ENCODE results near the gene CD33.
"Not testable (repeated sequence)": the region's sequence is repeated elsewhere in the genome, so short reads cannot be mapped to it uniquely, and the experiment has no call there.

CD33 gene

GRCh38 chr19:51224898-51225393, at the start of gene CD33:
Gene CD33, plus strand, starts transcription at chr19:51225080. Its CDS starts 39 bp downstream, at chr19:51225119.
- not testable (repeated sequence) for DNase-seq (ENCODE audit: extremely low read depth in 1 of 2, low read depth in 1 of 2)

DNA sequence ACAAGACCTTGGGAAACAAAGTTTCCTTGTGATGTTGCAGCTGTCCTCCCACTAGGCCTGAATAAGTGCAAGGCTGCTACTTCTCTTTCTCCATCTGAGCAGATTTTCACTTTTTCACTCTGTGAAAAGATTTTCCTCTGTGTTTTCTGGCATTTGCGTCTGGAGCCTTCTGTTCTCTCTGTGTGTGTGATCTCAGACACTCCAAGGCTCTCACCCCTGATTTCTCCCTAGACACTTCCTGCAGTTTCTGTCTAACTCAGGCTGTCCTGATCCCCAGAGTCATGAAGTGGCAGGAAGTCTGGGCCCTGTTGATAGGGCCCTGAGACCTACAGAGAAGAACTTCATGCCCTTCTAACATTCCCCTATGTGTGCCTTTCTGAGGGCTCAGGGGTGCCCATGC, 45.6 kb upstream of the CD33 start:
- no peak for DNase-seq (ENCODE audit: extremely low read depth in 1 of 2, low read depth in 1 of 2)

DNA sequence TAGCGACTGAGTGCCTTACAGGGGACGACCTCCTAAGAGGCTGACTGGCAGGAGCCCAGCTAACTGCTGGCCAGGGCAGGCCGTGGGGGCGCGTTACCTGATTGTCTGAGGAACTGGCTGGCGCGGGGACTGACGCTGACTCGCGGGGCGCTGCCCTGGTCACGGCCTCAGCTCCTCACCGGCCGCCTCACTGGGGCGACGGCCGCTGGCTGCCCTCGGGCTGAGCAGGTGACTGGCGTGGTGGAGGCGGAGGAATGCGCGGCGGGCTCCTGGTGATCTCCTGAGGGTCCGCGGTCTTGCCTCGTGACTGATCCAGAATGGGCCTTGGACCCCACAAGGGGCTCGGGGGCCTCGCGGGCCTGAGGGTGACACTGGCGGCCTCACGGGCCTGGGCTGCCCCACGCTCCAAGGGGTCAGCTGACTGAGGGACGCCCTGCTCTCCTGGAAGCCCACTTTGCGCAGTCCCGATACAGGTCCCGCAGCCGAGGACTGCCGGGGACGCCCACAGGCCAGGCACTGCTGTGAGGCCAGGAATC, 43.4 kb upstream of the CD33 start:
- no peak for DNase-seq (ENCODE audit: extremely low read depth in 1 of 2, low read depth in 1 of 2)

- no peak for DNase-seq (ENCODE audit: extremely low read depth in 1 of 2, low read depth in 1 of 2)
Measured at GRCh38 chr19:51181913-51182419, 42.9 kb upstream of the CD33 start.

GRCh38 chr19:51183629-51184028, 41.3 kb upstream of the CD33 start:
- no peak for DNase-seq (ENCODE audit: extremely low read depth in 1 of 2, low read depth in 1 of 2)

DNA sequence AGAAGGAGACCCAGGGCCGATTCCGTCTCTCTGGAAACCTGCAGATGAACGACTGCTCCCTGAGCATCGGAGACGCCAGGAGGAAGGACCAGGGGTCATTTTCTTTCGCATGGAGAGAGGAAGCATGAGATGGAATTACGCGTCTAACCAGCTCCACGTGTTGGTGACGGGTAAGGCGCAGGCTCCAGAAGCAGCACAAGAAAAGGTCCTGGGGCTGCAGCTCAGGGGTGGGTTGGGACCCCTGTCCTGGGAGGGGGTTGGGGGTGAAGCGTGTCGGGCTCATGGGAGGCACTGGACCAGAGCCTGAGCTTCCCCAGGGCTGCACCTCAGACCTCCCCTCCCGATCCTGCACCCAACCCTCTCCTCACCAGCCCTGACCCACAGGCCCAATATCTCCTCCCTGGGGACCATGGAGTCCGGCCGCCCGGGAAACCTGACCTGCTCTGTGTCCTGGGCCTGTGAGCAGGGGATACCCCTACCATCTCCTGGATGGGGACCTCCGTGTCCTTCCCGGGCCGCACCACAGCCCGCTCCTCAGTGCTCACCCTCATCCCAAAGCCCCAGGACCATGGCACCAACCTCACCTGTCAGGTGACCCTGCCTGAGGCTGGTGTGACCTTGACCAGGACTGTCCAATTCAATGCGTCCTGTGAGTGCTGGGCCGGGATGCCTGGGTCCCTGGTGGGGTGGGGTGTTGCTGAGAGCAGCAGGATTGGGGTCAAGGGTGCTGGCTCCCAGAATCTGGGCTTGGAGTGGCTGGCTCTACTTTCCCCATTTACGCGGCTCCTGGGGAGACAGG, 39.6 kb upstream of the CD33 start:
- no peak for DNase-seq (ENCODE audit: extremely low read depth in 1 of 2, low read depth in 1 of 2)

- DNase-seq (ENCODE audit: extremely low read depth in 1 of 2, low read depth in 1 of 2): no peak
Measured at GRCh38 chr19:51185868-51186215, 39.0 kb upstream of the CD33 start.

- DNase-seq (ENCODE audit: extremely low read depth in 1 of 2, low read depth in 1 of 2): no peak
Measured at GRCh38 chr19:51186323-51186722, 38.6 kb upstream of the CD33 start.

- DNase-seq (ENCODE audit: extremely low read depth in 1 of 2, low read depth in 1 of 2): no peak
Measured at GRCh38 chr19:51187395-51188226, 37.3 kb upstream of the CD33 start.

GRCh38 chr19:51188227-51188559, 36.7 kb upstream of the CD33 start:
- DNase-seq (ENCODE audit: extremely low read depth in 1 of 2, low read depth in 1 of 2): no peak

GRCh38 chr19:51192689-51193088, 32.2 kb upstream of the CD33 start:
- DNase-seq (ENCODE audit: extremely low read depth in 1 of 2, low read depth in 1 of 2): no peak

- DNase-seq (ENCODE audit: extremely low read depth in 1 of 2, low read depth in 1 of 2): no peak
Measured at GRCh38 chr19:51194527-51195315, 30.2 kb upstream of the CD33 start.

DNA sequence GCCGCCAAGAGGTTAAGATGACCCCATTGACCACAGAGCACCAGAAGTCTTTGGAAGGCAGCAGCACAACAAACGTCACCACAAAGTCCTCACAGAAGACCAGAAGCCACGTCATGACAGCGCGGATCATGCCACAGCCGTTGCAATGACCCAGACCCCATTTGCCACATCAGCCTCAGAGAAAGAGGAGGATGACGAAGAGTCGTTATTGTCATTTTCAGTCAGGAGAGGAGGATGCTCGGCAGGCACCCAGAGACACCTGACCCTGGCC, 29.6 kb upstream of the CD33 start:
- DNase-seq (ENCODE audit: extremely low read depth in 1 of 2, low read depth in 1 of 2): no peak

DNA sequence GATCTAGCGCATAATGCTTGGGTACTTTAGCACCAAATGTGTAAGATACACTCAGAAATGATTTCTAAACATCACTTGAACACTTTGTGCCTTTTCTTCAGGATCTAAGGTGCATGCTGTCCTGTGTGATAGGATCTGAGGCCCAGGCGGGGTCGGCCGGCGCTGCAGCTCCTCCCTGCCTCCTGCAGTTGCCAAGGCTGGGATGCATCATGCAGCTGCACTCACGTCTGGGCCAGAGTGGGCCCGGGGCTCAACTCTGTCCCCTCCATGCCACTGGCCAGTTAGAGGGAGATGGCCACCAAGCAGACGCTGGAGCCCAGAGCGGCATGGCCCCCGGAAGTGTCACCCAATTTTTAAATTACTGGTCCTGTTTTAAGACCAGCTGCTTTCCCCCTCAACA, 29.3 kb upstream of the CD33 start:
- no peak for DNase-seq (ENCODE audit: extremely low read depth in 1 of 2, low read depth in 1 of 2)

DNA sequence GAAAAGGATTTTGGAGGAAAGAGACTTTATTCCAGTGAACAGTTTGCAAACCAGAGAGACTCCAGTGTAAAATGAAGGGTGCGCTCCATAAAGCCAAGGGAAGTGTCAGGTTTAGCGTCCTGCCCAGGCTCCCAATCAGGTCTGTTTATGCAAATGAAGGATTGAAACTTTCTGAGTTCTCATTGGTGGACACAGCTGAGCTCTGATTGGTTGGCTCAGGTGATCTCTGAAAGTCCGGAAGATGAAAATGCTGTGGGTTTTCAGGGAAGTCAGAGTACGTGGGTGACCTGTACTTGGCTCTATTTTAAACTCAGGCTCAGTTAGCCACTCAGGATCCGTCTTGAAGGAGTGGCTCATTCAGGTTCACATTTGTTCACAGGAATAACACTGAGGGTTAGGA, 28.7 kb upstream of the CD33 start:
- DNase-seq (ENCODE audit: extremely low read depth in 1 of 2, low read depth in 1 of 2): no peak

DNA sequence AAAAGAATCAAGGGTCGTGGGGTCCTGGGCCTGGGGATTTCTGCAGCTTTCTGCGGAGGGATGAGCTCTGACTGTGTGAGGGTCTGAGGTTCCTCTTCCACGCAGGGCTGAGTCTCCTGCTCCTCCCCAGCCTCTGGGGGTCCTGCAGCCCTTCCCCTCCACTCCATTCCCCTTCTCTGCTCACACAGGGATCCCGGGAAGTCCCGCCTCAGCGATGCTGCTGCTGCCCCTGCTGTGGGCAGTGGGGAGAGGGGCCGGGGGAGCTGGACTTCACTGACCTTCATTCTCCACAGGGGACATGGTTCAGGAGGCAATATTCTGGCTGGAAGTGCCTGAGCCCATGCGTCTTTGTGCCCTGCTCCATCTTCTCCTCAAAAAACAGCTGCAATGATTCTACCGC, 26.2 kb upstream of the CD33 start:
- DNase-seq (ENCODE audit: extremely low read depth in 1 of 2, low read depth in 1 of 2): no peak

- no peak for DNase-seq (ENCODE audit: extremely low read depth in 1 of 2, low read depth in 1 of 2)
Measured at GRCh38 chr19:51200071-51200666, 24.7 kb upstream of the CD33 start.

GRCh38 chr19:51201712-51202111, 23.2 kb upstream of the CD33 start:
- no peak for DNase-seq (ENCODE audit: extremely low read depth in 1 of 2, low read depth in 1 of 2)

DNA sequence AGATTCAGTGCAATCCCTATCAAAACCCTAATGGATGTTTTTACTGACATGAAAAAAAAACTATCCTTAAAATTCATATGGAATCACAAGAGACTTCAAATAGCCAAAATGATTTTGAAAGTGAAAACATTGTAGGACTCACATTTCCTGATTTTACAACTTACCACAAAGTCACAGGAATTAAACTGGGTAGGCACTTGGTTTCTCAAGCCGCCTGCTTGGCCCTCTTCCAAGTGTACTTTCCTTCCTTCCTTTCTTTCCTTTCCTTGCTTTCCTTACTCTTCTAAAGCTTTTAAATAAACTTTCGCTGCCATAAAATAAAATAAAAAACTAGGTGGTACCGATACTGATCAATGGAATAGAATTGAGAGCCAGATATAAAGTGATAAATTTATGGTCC, 21.0 kb upstream of the CD33 start:
- no peak for DNase-seq (ENCODE audit: extremely low read depth in 1 of 2, low read depth in 1 of 2)

DNA sequence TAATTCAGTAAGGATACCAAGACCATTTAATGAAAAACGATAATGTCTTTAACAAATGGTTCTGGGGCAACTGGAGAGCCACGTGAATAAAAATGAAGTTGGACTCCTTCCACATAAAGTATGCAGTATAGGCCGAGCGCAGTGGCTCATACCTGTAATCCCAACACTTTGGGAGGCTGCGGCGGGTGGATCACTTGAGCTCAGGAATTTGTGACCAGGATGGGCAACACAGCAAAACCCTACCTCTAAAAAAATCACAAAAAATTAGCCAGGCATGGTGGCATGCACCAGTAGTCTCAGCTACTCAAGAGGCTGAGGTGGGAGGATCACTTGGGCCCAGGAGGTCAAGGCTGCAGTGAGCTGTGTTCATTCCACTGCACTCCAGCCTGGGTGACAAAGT, 20.6 kb upstream of the CD33 start:
- no peak for DNase-seq (ENCODE audit: extremely low read depth in 1 of 2, low read depth in 1 of 2)

- DNase-seq (ENCODE audit: extremely low read depth in 1 of 2, low read depth in 1 of 2): no peak
Measured at GRCh38 chr19:51207747-51208146, 17.1 kb upstream of the CD33 start.
